Measurements from ENCODE around the gene ZNF618.

The ZNF618 gene

DNA sequence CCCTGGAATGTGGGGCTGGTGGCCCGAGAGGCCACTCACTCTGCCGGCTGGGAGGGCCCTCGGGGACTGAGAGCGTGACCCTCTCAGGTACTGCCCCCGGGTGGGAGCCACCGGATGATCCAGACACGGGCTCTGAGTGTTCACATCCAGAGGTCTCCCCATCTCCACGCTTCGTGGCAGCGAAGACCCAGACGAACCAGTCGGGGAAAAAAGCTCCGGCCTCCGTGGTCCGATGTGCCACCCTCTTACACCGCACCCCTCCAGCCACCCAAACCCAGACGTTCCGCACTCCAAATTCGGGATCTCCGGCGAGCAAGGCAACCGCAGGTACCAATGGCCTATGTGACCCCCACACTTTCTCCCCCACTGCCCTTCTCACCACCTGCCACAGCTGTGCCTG lies 152.5 kb downstream of the ZNF618 start:
- Histone ChIP-seq H3K4me3 (ENCODE audit: low read depth in 1 of 2, low read length in 2 of 2) (no peak overlapping the region), H3K27me3 (ENCODE audit: insufficient read depth, low read length, poor library complexity) (no peaks in the 10 kb centered on the region), H3K9me3 (ENCODE audit: insufficient read depth, low read length, severe bottlenecking) (peaks cover 7% of the 10 kb centered on the region), H4K20me1 (ENCODE audit: insufficient read depth, low read length) (no peaks in the 10 kb centered on the region), H3K9ac (ENCODE audit: low read depth, low read length) (no peak overlapping the region), H2AFZ (ENCODE audit: low read depth, low read length) (no peak overlapping the region), H3K79me2 (ENCODE audit: insufficient read depth, low read length) (no peaks in the 10 kb centered on the region), H3K27ac (ENCODE audit: low read length) (no peak overlapping the region), H3K4me2 (ENCODE audit: insufficient read depth, low read length) (no peak overlapping the region), H3K4me1 (ENCODE audit: insufficient read depth, low read length) (no peaks in the 10 kb centered on the region), H3K36me3 (ENCODE audit: insufficient read depth, low read length) (no peaks in the 10 kb centered on the region)
- ATAC-seq (ENCODE audit: insufficient read depth, low read depth) (no peak), DNase-seq (no peak)
- TF ChIP-seq, protein P1, sequence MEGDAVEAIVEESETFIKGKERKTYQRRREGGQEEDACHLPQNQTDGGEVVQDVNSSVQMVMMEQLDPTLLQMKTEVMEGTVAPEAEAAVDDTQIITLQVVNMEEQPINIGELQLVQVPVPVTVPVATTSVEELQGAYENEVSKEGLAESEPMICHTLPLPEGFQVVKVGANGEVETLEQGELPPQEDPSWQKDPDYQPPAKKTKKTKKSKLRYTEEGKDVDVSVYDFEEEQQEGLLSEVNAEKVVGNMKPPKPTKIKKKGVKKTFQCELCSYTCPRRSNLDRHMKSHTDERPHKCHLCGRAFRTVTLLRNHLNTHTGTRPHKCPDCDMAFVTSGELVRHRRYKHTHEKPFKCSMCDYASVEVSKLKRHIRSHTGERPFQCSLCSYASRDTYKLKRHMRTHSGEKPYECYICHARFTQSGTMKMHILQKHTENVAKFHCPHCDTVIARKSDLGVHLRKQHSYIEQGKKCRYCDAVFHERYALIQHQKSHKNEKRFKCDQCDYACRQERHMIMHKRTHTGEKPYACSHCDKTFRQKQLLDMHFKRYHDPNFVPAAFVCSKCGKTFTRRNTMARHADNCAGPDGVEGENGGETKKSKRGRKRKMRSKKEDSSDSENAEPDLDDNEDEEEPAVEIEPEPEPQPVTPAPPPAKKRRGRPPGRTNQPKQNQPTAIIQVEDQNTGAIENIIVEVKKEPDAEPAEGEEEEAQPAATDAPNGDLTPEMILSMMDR (IDR thresholded peaks at IDR 0.05; ENCODE audit: borderline replicate concordance, extremely low read depth, low read length, poor library complexity, severe bottlenecking): no peak
- no peak for TF ChIP-seq EZH2 (IDR thresholded peaks at IDR 0.05; ENCODE audit: borderline replicate concordance, low read depth, low read length, severe bottlenecking)

DNA sequence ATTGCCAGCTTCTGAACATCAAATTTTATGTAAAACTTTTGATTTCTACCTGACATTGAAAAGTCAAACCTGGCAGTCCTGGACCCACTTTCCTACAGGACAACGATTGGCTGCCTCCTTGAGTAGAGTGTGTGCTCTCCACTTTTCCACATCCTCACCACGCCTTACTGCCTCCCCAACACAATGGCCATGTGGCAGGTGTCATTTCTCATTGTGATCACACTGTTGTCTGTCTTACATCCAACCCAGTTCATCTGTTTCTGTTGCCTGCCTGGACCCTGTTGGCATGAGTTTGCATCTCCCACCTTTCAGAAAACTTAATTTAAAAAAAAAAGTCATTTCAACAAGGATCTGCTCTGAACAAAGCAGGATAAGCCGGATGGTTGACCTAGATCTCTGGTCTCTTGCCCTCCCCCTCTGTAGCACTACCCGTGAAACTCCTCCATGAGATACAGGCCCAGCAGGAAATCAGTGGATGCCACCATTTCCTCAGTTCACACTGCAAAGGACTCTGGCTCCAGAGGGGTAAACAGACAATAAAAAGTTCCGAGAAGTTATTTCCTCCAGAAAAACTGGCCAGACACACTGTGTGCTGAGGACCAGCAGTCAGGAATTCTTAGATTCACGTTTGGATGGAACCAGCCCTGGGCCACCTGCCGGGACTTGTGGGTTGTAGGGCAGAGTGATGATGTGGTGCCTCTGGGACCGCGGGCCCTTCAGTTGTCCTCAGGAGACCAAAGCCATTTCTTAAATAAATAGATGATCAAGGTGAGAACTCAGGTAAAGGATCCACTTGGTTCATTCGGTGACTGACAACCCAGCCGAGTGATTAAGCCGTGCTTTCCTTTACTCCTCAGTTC lies 153.4 kb downstream of the ZNF618 start:
- Histone ChIP-seq H3K9me3 (ENCODE audit: insufficient read depth, low read length, severe bottlenecking) (peaks cover 3% of the 10 kb centered on the region), H3K36me3 (ENCODE audit: insufficient read depth, low read length) (no peaks in the 10 kb centered on the region), H3K27ac (ENCODE audit: low read length) (no peak overlapping the region), H3K4me3 (ENCODE audit: low read depth in 1 of 2, low read length in 2 of 2) (no peak overlapping the region), H3K9ac (ENCODE audit: low read depth, low read length) (no peak overlapping the region), H3K4me1 (ENCODE audit: insufficient read depth, low read length) (no peaks in the 10 kb centered on the region), H3K27me3 (ENCODE audit: insufficient read depth, low read length, poor library complexity) (no peaks in the 10 kb centered on the region), H2AFZ (ENCODE audit: low read depth, low read length) (no peak overlapping the region), H4K20me1 (ENCODE audit: insufficient read depth, low read length) (no peaks in the 10 kb centered on the region), H3K79me2 (ENCODE audit: insufficient read depth, low read length) (no peaks in the 10 kb centered on the region), H3K4me2 (ENCODE audit: insufficient read depth, low read length) (no peak overlapping the region)
- ATAC-seq (ENCODE audit: insufficient read depth, low read depth) (no peak), DNase-seq (no peak)
- no peak for TF ChIP-seq EZH2 (IDR thresholded peaks at IDR 0.05; ENCODE audit: borderline replicate concordance, low read depth, low read length, severe bottlenecking)
- TF ChIP-seq, protein P1 (IDR thresholded peaks at IDR 0.05; ENCODE audit: borderline replicate concordance, extremely low read depth, low read length, poor library complexity, severe bottlenecking): no peak

DNA sequence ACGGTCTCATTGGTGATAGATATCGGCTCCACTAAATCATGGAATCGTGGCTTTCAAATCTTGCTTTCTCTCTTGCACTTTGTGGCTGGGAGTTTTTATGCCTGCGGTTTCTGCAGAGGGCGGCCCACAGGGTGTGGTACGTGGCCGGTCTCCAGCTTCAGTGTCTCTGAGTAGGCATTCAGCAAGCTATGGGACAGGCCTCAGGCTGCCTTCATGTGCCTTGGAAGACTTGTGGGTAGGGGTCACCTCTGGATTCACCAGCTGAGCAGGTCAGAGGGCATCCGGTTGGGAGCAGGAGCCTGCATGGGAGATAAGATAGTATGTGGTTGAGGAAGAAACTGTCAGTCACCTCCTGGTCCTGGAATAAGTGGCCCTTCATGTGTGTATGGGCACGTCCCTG lies 154.3 kb downstream of the ZNF618 start:
- Histone ChIP-seq H3K79me2 (ENCODE audit: insufficient read depth, low read length) (no peaks in the 10 kb centered on the region), H2AFZ (ENCODE audit: low read depth, low read length) (no peak overlapping the region), H3K9ac (ENCODE audit: low read depth, low read length) (no peak overlapping the region), H3K27me3 (ENCODE audit: insufficient read depth, low read length, poor library complexity) (no peaks in the 10 kb centered on the region), H3K4me2 (ENCODE audit: insufficient read depth, low read length) (no peak overlapping the region), H3K9me3 (ENCODE audit: insufficient read depth, low read length, severe bottlenecking) (no peaks in the 10 kb centered on the region), H3K4me3 (ENCODE audit: low read depth in 1 of 2, low read length in 2 of 2) (no peak overlapping the region), H3K36me3 (ENCODE audit: insufficient read depth, low read length) (no peaks in the 10 kb centered on the region), H3K27ac (ENCODE audit: low read length) (no peak overlapping the region), H4K20me1 (ENCODE audit: insufficient read depth, low read length) (no peaks in the 10 kb centered on the region), H3K4me1 (ENCODE audit: insufficient read depth, low read length) (no peaks in the 10 kb centered on the region)
- no peak for TF ChIP-seq EZH2 (IDR thresholded peaks at IDR 0.05; ENCODE audit: borderline replicate concordance, low read depth, low read length, severe bottlenecking)
- TF ChIP-seq, protein P1 (IDR thresholded peaks at IDR 0.05; ENCODE audit: borderline replicate concordance, extremely low read depth, low read length, poor library complexity, severe bottlenecking): no peak
- DNase-seq: no peak
- ATAC-seq (ENCODE audit: insufficient read depth, low read depth): no peak
